GM18909 (cell line): ENCODE measurements around the gene BRIX1.

ENCODE experiments used
- ATAC-seq: cut with Tn5 transposase; IDR thresholded peaks from one replicate; pipeline ENCODE4 v1.9.1; 2021; ENCODE audit warnings: mild to moderate bottlenecking; ENCODE audit not compliant: unreplicated experiment, poor library complexity

Gene BRIX1

GRCh38 chr5:34915139-34915855 lies at the start of gene BRIX1, which contains the start of gene RAD1:
Gene BRIX1 (plus strand): TSS chr5:34915711. CDS start chr5:34915739, 28 bp downstream.
Gene RAD1 (minus strand): TSS chr5:34915504. CDS start chr5:34914892, 612 bp downstream.
- ATAC-seq = peak; percentile 99

DNA sequence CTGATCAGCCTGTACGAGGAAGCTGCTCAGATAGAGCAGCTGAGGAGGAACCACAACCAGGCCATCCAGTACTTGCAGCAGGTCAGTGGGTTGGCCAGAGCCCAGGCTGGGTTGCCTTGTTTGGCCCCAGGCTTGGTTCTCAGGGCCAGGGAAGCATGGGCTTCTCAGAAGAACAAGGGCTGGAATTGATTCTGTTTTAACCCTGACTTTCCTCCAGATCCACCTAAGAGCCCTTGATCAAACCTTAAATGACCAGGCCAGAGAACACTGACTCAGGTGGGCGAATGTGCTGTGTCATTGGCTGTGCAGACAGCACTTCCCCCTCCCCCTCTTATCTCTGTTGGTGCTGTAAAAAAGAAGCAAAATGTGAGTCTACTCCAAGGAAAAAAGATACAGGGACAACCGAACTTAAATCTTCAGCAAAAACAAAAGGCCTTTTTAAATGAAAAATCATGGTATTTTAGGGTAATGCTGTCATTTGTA lies 48.5 kb upstream of the BRIX1 start:
- no peak for ATAC-seq

DNA sequence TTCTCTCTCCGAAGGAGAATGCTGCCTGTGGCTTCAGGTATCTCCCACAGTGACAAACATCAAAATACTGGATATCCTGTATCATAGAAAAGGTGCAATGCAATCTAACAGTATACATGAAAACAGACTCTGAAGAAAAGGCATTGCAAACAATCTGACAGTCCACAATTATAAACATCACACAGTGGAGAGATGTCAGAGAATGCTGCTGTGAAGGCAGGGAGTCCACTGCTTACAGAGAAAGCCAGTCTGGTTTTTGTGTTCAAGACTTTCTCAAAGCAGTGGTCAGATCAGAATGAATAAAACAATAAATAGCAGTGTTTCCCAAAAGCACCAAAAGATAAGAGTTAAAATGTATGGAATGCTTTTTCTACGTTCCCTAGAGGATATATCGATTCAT lies 47.9 kb upstream of the BRIX1 start:
- ATAC-seq = no peak

- no peak for ATAC-seq
These were observed 46.7 kb upstream of the BRIX1 start for GRCh38 chr5:34868791-34869190.

GRCh38 chr5:34869256-34869655 lies 46.3 kb upstream of the BRIX1 start:
- no peak for ATAC-seq

DNA sequence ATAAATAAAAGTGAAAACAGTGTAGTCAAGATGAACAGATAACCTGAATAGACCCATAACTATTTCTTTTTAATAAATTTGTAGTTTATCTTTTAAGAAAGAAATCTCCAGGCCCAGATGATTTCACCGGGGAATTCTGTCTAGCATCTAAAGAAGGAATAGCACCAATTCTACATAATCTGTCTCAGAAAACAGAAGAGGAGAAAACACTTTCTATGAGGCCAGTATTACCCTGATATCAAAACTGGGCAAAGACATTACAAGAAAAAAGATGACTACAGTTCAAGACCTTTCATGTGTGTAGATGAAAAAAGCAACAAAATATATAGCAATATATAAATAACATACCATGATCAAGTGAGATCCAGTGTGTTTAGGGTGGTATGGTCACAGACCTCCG lies 45.1 kb upstream of the BRIX1 start:
- ATAC-seq = no peak

DNA sequence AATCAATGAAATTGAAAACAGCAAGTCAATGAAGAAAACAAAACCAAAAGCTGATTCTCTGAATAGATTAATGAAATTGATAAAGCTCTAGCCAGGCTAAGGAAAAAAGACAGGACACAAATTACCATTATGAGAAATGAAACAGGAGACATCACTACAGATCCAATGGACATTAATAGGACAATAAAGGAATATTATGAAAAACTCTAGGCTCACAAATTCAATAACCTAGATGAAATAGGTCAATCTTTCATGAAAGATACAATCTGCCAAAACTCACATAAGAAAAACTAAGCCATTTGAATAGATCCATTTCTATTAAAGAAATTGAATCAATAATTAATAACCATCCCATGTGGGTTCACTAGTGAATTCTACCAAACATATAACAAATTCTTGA lies 39.2 kb upstream of the BRIX1 start:
- ATAC-seq = no peak

- ATAC-seq = no peak
These were observed 34.3 kb upstream of the BRIX1 start for GRCh38 chr5:34881246-34881645.

GRCh38 chr5:34886392-34887119 lies 29.0 kb upstream of the BRIX1 start:
- ATAC-seq = no peak

DNA sequence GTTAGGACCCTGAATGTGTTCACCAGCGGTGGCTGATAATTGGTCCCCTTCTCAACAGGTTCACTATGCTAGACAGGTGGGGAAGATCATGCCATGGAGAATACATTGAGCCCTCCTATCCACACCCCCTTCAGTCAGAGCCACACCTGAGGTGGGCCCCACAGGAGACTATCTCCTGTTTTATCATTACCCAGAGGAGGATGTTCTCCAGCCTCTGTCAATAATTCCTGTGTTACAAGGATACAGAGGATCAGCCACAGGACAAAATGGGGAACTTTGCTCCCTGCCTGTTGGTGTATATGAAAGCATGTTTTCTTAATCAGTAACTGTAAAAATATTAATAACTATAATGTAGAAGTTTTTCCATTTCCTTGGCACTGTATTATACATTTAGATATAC lies 26.1 kb upstream of the BRIX1 start:
- ATAC-seq = no peak

DNA sequence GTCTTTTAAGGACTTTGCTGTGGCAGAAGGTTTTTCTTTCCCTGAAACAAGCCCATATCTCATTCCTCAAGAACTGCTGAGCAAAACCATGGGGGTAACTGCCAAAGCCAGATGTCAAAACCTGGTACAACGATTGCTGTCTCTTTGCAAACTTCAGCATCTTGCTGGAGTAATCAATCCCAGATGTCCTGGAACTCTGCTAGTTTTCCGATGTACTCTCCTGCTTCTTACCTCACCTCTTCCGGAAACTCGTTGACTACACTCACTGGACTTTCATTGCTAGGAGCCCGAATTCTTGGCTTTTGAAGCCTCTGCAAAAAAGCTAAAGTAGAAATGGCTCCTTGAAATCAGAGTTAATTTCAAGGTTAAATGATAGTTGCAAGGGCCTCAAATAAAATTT lies 23.5 kb upstream of the BRIX1 start:
- no peak for ATAC-seq

GRCh38 chr5:34892414-34892813 lies 23.1 kb upstream of the BRIX1 start:
- ATAC-seq = no peak

GRCh38 chr5:34894716-34895115 lies 20.8 kb upstream of the BRIX1 start:
- ATAC-seq = no peak

- ATAC-seq = no peak
These were observed 19.7 kb upstream of the BRIX1 start for GRCh38 chr5:34895641-34896419.

- ATAC-seq = no peak
These were observed 17.9 kb upstream of the BRIX1 start for GRCh38 chr5:34897646-34898045.

DNA sequence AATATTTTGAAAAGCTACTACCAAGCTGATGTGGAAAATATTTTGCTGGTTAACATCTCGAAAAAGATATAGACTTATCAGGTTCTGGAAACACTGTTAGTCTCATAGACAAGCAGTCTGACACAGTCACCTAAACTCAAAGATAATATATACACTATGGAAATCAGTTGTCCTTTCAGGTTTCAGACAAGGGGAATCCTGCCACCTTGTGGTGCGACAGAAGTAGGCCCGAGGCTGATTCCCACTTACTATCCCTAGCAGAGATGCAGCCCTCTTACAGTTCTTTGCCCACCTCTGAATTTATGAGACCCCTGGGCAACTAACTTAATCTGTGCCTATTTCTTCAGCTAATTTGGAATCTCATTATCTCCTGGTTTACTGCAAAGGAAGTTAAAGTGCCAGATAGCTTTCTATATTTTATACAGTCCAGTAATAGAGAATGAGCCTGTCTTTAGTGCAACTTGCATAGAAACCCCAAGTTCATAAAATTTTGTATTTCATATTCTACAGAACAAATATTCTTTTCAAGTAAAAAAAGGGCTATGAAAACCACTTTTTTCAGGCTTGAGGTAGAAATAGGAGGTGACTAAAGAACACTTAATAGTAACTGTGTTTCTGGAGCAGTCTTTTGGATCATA lies 17.1 kb upstream of the BRIX1 start:
- peak; percentile 95 for ATAC-seq

GRCh38 chr5:34899066-34899465 lies 16.4 kb upstream of the BRIX1 start:
- ATAC-seq = no peak

- ATAC-seq = no peak
These were observed 14.9 kb upstream of the BRIX1 start for GRCh38 chr5:34900652-34901051.

DNA sequence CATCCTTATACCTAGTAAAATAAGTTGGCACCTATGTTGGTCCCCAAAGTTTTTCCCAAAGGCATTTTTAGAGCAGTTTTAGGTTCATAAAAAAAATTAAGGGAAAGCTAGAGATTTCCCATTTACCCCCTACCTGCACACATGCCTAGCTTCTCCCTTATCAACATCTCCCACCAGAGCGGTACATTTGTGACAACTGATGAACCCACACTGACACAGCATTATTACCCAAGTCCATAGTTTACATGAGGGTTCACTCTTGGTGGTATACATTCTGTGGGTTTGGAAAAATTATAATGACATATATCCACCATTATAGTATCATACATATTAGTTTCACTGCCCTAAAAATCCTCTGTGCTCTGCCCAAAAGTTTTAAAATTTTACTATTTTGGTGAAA lies 12.3 kb upstream of the BRIX1 start:
- no peak for ATAC-seq

DNA sequence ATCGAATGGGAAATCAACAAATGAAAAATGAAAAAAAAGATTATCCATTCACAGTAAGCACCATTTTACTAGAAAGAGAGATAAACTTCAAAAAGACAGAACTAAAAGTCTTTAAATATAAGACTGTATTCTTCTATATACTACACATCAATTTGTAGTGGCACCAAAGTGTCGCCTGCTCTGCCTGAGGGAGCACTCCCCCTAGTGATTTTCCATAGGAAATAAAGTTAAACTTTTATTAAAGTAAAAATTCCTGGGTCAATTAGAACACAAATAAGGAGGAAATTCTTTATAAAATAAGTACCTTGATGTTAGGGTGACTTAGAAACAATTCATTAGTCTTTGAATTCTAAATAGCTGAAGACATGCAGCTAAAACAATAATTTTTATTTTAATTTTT lies 9.9 kb upstream of the BRIX1 start:
- no peak for ATAC-seq
